Measurements from ENCODE around the gene MFAP1.
"Not testable (repeated sequence)": the region's sequence is repeated elsewhere in the genome, so short reads cannot be mapped to it uniquely, and the experiment has no call there.

MFAP1 gene, protein sequence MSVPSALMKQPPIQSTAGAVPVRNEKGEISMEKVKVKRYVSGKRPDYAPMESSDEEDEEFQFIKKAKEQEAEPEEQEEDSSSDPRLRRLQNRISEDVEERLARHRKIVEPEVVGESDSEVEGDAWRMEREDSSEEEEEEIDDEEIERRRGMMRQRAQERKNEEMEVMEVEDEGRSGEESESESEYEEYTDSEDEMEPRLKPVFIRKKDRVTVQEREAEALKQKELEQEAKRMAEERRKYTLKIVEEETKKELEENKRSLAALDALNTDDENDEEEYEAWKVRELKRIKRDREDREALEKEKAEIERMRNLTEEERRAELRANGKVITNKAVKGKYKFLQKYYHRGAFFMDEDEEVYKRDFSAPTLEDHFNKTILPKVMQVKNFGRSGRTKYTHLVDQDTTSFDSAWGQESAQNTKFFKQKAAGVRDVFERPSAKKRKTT

DNA sequence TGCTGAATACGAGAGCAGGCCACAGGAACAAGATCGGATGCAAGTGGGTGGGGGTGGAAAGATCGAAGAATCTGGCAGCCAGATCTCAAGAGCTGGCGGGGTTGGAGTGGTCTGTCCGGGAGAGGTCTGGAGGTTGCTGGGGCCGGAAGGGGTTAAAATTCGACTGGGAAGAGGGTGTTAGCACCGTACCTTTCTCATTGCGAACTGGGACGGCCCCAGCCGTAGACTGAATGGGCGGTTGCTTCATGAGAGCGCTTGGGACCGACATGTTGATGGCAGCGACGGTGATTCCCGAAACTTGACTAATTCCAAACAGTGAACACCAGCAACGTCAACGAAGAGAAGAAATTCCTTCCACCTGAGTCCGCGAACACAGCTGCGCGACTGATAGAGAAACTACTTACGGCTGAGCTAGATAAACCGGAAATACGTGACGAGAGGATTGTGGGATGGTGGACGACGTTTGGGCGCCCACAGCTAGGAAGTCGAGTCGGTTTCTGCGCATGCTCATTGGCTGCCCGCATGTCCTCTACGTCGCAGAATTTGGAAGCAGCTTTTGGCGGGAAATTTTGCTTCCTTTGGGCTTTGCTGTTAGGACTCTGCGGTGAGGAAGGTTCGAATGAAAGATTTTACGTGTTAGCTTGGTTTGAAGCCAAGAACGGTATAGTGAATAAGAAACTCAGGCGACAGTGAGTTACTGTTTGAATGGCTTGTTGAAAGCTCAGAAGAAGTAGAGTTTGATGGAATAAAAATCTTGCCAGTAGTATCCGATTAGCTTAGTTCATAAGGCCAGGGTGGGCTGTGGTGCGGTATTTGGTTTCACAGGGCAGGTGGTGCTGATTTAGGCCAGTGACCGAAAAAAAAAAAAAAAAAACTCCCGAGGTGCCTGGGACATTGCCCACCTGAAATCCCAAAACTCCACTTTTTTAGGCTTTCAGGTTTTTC lies at the start of gene MFAP1:
TSS of gene MFAP1 (minus strand) at position 389 of the 945 bp plus-strand sequence. CDS start at position 268, 121 bp downstream.
- peak; percentile 96 for DNase-seq

DNA sequence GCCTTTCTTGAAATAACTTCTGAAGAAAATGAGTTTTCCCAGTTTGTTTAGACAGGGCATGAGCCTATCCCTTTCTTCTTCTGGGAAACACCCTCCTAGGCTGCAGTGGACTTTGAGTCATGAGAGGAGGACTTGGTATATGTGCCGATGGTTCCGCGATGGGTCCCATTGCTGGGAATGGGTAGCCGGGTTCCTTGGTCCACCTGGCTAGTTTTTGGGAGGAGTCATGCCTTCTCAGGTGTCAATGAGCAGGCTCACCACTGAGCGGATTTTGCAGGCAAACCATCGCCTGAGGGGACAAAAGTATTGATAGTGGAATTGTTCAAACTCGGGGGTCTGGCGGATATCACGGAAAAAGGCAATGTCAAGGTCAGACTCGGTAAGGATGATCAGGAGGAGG lies 49.2 kb upstream of the MFAP1 start:
- DNase-seq, result no peak

DNA sequence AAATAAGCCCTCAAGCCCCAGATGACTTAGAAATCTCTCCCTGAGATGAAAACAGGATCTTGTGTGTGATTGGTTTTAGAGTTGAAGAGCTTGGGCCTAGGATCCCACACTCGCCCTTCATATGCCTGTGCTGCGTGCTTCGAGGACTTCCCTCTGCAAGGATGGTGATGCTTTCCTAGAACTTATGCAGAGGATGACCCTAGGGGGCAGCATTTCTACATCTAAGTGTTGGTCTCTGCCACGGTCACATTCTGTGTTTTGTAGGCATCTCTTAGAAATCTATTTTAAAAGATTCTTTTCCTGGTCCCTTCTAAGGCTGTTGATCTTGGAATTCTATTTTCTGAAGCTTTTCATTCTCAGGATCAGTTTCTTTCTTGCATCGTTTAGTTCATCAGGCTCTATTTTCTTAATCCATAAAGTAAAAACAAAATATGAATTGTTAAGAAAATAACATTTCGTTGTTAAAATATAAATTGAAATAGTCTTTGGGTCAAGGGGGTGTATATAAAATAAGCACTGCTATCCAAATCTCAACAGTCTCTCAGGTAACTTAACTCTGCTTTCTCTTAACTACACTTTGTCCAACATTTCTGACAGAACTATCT lies 48.0 kb upstream of the MFAP1 start:
- DNase-seq, result peak; percentile 65

DNA sequence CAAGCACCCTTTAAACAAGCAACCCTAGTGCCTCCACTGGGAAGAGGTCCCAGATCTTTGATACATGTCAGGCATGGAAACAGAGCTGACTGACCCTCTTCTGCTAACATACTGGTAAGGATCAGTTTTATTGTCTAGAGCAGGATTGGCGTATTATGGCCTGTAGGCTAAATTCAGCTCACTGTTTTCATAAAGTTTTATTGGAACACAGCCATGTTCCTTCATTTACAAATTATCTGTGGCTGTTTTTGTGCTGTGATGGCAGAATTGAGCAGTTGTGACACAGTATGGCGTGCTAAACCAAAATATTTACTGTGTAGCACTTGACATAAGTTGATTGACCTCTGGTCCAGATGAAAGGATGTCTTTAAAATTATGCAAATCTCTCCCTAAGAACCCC lies 47.3 kb upstream of the MFAP1 start:
- DNase-seq, result no peak

DNA sequence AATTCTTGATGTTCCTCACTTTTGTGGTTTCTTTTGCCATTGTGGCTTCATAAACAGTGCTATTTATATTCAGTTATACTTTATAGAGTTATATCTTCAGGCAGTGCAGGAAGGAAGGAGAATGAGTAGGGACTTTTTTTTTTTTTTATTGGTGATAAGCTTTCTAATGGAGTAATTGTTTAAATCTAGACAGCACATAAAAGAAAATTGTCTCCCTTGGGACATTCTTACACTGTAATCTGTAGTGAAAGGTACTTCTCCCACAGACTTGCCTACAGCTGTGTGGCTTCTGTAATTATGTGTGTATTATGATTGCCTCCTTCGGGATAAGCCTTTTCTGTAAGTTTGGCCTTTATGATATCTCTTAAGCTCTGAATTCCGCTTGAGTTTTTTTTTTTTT lies 43.9 kb upstream of the MFAP1 start:
- no peak for DNase-seq

DNA sequence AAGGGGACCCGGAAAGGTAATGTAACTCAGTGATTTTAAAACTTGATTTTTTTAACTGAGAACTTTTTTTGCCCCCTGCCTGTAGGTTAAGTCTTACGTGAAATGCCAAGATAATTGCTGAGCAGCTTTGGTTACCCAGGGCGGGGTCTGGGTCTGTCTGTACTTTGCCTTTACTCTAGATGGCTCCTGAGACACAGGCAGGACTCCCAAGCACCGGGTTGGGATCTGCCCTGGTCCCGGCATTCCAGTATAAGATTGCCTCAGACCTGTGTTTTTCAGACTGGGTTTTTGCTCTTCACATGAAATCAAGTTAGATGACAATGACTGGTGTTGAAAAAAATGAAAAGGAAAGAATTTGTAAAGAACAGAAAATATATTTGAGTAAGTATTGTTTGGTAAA lies 42.6 kb upstream of the MFAP1 start:
- no peak for DNase-seq

DNA sequence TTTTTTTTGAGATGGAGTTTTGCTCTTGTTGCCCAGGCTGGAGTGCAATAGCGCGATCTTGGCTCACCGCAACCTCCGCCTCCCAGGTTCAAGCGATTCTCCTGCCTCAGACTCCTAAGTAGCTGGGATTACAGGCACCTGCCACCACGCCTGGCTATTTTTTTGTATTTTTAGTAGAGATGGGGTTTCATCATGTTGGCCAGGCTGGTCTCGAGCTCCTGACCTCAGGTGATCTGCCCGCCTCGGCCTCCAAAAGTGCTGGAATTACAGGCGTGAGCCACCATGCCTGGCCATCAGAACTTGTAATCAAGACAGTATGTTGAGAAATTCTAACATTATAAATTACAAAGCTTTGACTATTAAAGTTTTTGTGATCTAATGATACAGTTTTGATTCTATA lies 42.1 kb upstream of the MFAP1 start:
- not testable (repeated sequence) for DNase-seq

DNA sequence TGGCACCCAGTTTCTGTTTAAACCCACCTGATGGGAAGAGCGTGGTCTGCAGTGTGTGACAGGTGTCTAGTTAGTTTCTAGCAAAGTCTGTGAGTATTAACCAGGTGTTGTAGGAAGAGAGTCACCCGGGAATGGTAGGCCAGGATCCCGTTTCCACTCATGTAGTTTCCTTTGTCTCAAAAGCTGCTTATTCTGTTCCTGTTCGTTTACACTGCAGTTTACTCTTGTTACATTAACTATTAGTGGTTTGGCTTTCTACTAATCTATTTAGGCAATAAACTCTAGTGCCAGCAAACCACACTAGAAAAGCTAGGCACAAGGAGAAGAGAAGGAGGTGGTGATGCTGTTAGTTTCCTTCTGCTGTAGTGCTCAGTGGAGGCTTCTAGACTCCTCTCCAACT lies 35.1 kb upstream of the MFAP1 start:
- DNase-seq, result no peak

DNA sequence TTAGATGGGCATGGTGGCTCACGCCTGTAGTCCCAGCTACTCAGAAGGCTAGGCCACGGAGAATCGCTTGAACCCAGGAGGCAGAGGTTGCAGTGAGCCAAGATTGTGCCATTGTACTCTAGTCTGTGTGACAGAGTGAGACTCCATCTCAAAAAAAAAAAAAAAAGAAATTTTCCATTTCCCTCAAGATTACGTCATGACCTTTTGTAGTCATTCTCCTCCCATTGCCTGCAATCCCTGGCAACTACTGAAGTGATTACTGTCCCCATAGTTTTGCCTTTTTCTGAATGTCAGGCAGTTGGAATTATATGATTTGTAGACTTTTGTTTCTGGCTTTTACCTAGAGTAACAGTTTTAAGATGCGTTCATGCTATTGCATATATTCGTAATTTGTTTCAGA lies 30.3 kb upstream of the MFAP1 start:
- no peak for DNase-seq

DNA sequence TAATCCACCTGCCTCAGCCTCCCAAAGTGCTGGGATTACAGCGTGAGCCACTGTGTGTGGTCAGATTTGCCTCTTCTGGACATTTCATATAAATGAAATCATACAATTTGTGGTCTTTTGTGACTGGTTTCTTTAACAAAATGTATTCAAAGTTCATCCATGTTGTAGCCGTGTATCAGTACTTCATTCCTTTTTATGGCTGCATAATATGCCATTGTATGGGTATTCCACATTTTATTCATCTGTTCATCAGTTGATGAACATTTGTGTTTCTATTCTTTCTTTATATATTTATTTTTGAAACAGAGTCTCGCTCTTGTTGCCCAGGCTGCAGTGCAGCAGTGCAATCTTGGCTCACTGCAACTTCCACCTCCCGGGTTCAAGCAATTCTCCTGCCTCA lies 28.1 kb upstream of the MFAP1 start:
- DNase-seq, result no peak

DNA sequence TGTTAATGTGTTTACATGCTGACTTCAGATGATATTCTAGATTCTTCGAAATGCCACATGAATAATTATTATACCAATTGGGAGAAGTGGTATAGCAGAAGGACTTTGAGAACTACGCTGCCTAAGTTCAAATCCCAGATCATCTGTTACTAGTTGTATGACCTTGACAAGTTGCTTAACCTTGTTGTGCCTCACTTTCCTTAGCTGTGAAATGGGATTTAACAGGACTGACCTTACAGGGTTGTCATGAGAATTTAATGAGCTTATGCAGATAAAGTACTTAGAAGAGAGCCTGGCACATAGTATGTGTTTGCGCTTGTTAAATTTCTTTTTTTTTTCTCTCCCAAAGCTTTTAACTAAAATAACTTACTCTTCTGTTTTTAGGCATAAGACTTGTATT lies 26.8 kb upstream of the MFAP1 start:
- DNase-seq, result no peak

DNA sequence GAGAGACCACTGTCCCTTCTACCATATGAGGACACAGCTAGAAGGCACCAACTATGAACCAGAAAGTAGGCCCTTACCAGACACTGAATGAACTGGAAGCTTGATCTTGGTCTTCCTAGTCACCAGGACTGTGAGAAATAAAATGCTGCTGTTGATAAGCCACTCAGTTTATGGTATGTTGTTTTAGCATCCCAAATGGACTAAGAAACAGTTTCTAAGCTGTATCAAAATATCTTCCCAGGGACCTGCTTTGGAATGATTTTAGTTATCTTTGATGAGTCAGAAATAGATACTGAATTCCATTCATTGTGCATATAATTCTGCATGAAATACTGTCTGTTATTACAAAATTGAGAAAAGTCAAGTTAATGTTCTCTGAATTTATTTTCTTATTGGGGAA lies 20.9 kb upstream of the MFAP1 start:
- no peak for DNase-seq

DNA sequence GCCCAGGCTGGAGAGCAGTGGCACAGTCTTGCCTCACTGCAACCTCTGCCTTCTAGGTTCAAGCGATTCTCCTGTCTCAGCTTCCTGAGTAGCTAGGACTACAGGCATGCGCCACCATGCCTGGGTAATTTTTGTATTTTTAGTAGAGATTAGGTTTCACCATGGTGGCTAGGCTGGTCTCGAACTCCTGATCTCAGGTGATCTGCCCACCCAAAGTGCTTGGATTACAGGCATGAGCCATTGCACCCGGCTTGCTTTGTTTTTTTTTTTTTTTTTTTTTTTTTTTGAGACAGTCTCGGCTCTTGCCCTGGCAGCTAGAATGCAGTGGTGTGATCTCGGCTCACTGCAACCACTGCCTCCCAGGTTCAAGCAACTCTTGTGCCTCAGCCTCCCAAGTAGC lies 8.0 kb upstream of the MFAP1 start:
- DNase-seq, result not testable (repeated sequence)

DNA sequence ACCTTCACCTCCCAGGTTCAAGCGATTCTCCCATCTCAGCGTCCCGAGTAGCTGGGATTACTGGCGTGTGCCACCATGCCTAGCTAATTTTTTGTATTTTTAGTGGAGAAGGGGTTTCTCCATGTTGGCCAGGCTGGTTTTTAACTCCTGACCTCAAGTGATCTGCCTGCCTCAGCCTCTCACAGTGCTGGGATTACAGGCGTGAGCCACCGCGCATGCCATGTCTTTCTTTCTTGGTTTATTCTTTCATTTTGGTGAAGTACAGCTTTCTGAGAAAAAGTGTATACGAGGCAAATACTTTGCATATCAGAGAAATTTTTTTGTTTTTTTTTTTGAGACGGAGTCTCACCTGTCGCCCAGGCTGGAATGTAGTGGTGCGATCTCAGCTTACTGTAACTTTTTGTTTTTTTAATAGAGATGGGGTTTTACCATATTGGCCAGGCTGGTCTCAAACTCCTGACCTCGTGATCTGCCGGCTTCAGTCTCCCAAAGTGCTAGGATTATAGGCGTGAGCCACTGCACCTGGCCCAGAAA lies 7.1 kb upstream of the MFAP1 start:
- DNase-seq, result not testable (repeated sequence)

DNA sequence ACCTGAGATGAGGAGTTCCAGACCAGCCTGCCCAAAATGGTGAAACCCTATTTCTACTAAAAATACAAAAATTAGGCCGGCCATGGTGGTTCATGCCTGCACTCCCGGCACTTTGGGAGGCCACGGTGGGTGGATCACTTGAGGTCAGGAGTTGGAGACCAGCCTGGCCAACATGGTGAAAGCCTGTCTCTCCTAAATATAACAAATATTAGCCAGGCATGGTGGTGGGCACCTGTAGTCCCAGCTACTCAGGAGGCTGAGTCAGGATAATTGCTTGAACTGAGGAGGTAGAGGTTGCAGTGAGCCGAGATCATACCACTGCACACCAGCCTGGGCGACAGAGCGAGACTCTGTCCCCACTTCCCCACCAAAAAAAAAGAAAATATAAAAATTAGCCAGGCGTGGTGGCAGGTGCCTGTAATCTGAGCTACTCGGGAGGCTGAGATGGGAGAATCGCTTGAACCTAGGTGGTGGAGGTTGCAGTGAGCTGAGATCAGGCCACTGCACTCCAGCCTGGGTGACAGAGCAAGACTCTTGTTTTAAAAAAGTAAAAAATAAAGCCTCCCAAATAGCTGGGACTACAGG lies 6.3 kb upstream of the MFAP1 start:
- not testable (repeated sequence) for DNase-seq

DNA sequence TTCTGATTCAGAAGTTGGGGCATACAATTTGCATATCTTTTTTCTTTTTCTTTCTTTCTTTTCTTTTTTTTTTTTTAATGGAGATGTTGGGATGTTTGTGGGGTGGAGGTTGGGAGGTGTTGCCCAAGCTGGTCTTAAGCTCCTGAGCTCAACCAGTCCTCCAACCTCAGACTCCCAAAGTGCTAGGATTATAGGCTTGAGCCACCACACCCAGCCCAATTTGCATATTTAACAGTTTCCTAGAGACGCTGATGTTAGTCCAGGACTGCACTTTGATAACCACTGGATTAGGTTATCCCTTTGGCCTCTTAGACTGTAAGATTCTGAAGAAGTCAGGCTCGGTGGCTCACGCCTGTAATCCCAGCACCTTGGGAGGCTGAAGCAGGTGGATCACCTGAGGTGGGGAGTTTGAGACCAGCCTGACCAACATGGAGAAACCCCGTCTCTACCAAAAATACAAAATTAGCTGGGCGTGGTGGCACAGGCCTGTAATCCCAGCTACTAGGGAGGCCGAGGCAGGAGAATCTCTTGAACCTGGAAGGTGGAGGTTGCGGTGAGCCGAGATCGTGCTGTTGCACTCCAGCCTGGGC lies 5.6 kb upstream of the MFAP1 start:
- DNase-seq, result not testable (repeated sequence)

DNA sequence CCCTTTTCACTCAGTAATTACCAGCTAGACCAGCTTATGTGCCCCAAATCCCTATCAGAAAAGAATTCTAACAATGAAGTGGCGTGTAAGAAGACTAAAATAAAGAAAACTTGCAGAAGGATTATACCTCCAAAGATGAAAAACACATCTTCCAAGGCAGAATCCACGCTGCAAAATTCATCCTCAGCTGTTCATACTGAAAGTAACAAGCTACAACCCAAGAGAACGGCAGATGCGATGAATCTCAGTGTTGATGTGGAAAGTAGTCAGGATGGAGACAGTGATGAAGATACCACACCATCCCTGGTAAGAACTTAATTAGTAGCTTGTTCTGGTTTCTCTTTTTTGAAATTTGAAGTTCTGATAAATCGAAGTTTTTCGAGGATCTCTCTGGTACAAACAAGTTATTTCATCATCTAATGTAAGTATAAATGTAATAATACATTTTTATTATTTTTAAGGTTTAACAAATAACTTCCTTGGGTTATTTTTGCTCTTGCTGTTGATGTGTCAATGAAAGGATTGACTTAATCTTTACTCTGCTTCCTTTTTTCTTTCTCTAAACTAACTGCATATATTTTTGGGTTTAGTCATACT lies 3.7 kb upstream of the MFAP1 start:
- DNase-seq, result no peak

DNA sequence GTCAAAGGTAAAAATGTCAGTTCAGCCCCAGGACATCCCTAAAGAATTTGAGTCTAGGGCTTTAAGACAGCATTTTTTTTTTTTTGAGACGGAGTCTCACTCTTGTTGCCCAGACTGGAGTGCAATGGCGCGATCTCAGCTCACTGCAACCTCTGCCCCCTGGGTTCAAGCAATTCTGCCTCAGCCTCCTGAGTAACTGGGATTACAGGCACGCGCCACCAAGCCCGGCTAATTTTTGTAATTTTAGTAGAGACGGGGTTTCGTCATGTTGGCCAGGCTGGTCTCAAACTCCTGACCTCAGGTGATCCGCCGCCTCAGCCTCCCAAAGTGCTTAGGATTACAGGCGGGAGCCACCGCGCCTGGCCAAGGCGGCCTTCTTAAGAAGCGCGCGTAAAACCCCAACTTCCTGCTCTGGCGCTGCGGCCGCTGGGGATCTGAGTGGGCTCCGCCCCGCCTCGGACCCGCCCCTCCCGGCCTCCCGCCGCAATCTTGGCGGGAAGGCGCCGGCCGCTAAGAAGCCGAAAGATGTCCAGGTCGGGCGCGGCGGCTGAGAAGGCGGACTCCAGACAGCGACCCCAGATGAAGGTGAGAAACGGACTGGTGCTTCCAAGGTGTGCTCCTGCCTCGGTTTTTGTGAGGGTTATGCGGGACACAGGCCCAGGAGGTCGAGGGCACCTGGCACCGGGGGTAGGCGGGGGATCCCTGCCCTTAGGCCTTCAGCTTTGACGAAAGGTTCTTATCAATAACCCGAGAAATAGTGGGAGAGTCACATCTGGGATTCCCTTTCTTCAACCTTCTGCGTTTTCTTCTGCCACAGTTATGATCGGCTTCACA lies 2.2 kb upstream of the MFAP1 start, which contains the start of gene WDR76:
TSS of gene WDR76 (plus strand) at position 495 of the 834 bp plus-strand sequence. CDS start at position 526, 31 bp downstream.
- DNase-seq, result peak; percentile 88

DNA sequence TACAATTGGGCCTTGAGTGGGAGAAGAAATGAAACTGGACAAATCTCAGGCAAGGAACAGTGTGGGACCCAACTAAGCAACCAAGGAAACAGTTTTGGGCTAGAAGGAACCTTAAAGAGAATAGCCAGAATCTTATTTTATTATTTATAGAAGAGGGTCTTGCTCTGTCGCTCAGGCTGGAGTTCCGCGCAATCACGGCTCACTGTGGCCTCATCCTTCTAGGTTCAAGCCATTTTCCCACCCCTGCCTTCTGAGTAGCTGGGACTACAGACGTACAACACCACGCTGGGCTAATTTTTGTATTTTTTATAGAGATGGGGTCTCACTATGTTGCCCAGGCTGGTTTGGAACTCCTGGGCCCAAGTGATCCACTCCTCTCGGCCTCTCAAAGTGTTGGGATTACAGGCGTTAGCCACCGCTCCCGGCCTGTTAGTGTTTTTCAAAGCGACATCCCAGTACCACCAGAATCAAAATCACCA lies 1.6 kb upstream of the MFAP1 start:
- DNase-seq, result no peak

DNA sequence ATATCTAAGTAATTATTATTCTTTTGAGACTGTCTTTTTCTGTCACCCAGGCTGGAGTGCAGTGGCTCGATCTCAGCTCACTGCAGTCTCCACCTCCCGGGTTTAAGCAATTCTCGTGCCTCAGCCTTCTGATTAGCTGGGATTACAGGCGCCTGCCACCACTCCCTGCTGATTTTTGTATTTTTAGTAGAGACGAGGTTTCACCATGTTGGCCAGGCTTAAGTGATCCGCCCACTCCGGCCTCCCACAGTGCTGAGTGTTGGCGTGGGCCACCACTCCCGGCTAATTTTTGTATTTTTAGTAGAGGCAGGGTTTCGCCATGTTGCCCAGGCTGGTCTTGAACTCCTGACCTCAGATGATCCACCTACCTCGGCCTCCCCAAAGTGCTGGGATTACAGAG lies 815 bp upstream of the MFAP1 start:
- not testable (repeated sequence) for DNase-seq

DNA sequence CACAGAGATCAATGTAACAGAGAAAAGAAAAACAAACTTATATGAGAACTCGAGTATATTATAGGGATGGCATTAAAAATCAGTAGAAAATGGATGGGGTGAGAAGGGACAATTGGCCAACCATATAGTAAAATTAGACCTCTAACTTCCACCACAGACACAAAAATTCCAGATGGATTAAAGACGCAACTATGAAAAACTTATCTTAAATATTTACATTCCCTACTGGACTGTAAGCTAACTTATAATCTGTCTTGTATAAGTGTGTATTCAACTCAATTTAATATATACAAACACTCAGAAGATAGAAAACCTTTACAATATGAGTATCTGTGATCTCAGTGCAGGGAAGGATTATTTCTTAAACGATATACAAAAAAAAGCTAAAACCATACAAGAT lies 3.0 kb downstream of the MFAP1 start:
- DNase-seq, result no peak

All from femur (tissue), 1 donor.